HT-29 (cell line): ENCODE data around the gene SLC16A10. TPM values are rescaled to one million over a fixed set of nuclear protein-coding genes. Genes with fewer than 3 reads are reported as not detected.
A peak's percentile ranks its signal among the peaks of the same experiment; 100 is the strongest.
"Not testable (repeated sequence)": the region's sequence is repeated elsewhere in the genome, so short reads cannot be mapped to it uniquely, and the experiment has no call there.

Experiments used
- DNase-seq: peaks from one replicate; pipeline ENCODE4 v3.0.0-alpha.2; 2015; ENCODE audit warnings: low spot score
- total RNA-seq: library from RNA; depleted of rRNA; stranded (reverse); fragments of >200 nt; shearing (Covaris generic); gene quantifications from 2 replicates; pipeline ENCODE4 v1.2.3, GENCODE V29; 2014

The SLC16A10 gene
- total RNA-seq, 1 experiment from 2014 or later: 0.76 TPM

GRCh38 chr6:111184827-111185532 lies 97.7 kb downstream of the SLC16A10 start:
- DNase-seq: no peak

- DNase-seq: no peak
Observed at GRCh38 chr6:111185954-111186353, 98.7 kb downstream of the SLC16A10 start.

- DNase-seq: no peak
Observed at GRCh38 chr6:111187874-111188273, 100.6 kb downstream of the SLC16A10 start.

- DNase-seq: not testable (repeated sequence)
Observed at GRCh38 chr6:111189666-111190210, 102.4 kb downstream of the SLC16A10 start.

GRCh38 chr6:111190637-111191036 lies 103.3 kb downstream of the SLC16A10 start:
- no peak for DNase-seq

- DNase-seq: not testable (repeated sequence)
Observed at GRCh38 chr6:111191136-111191535, 103.8 kb downstream of the SLC16A10 start.

- no peak for DNase-seq
Observed at GRCh38 chr6:111192911-111193555, 105.7 kb downstream of the SLC16A10 start.

GRCh38 chr6:111195656-111196055 lies 108.4 kb downstream of the SLC16A10 start:
- DNase-seq: no peak

GRCh38 chr6:111198841-111199240 lies 111.5 kb downstream of the SLC16A10 start:
- no peak for DNase-seq

- no peak for DNase-seq
Observed at GRCh38 chr6:111199935-111200334, 112.6 kb downstream of the SLC16A10 start.

- peak; percentile 16 for DNase-seq
Observed at GRCh38 chr6:111200350-111201243, 113.3 kb downstream of the SLC16A10 start.

GRCh38 chr6:111201244-111201554 lies 113.9 kb downstream of the SLC16A10 start:
- DNase-seq: no peak

- no peak for DNase-seq
Observed at GRCh38 chr6:111201764-111202163, 114.5 kb downstream of the SLC16A10 start.

- DNase-seq: not testable (repeated sequence)
Observed at GRCh38 chr6:111203539-111203938, 116.2 kb downstream of the SLC16A10 start.

GRCh38 chr6:111204305-111204704 lies 117.0 kb downstream of the SLC16A10 start:
- DNase-seq: no peak

- no peak for DNase-seq
Observed at GRCh38 chr6:111204881-111205280, 117.6 kb downstream of the SLC16A10 start.

GRCh38 chr6:111205502-111205901 lies 118.2 kb downstream of the SLC16A10 start:
- no peak for DNase-seq

- DNase-seq: no peak
Observed at GRCh38 chr6:111207141-111207858, 120.0 kb downstream of the SLC16A10 start.

- DNase-seq: no peak
Observed at GRCh38 chr6:111208933-111209332, 121.6 kb downstream of the SLC16A10 start.

- peak; percentile 79 for DNase-seq
Observed at GRCh38 chr6:111210194-111210728, 123.0 kb downstream of the SLC16A10 start.

- DNase-seq: no peak
Observed at GRCh38 chr6:111211411-111212030, 124.2 kb downstream of the SLC16A10 start.
